GM12878 (cell line): ENCODE results near the gene FARSB. TPM values are rescaled to one million over a fixed set of nuclear protein-coding genes. Genes with fewer than 3 reads are reported as not detected.

Experiments
- ATAC-seq: fragments of 200-7000 bp; cut with Tn5 transposase; 3 replicates; pipeline ENCODE4 v1.9.1; 2020; ENCODE audit warnings: mild to moderate bottlenecking, moderate library complexity
- BruUV-seq: library from RNA; stranded (reverse); fragments of 400-500 nt; replicated peaks from 2 replicates; lab custom pipeline; 2021; lab: Mats Ljungman, UMichigan
- CTCF ChIA-PET: fragments of 300-600 bp; sonication (Branson Sonifier 250); formaldehyde crosslinking; extraction: SDS; loops from one replicate; lab custom pipeline; 2021; ENCODE audit warnings: inconsistent platforms; lab: Yijun Ruan, JAX
- POLR2A ChIA-PET: fragments of 350-600 bp; formaldehyde crosslinking; extraction: SDS; loops from one replicate; lab custom pipeline; 2021; ENCODE audit warnings: inconsistent platforms; lab: Charles Lee
- RAD21 ChIA-PET: fragments of 300-600 bp; sonication (Branson Sonifier 250); formaldehyde crosslinking; loops from one replicate; lab custom pipeline; 2023; ENCODE audit warnings: antibody characterized with exemption; ENCODE audit not compliant: unreplicated experiment; lab: Charles Lee
- SMC1A ChIA-PET: fragments of 300-600 bp; sonication (Branson Sonifier 250); formaldehyde crosslinking; loops from one replicate; lab custom pipeline; 2023; ENCODE audit not compliant: unreplicated experiment, uncharacterized antibody; lab: Charles Lee
- DNase-seq: peaks from one replicate; pipeline ENCODE4 v3.0.0-alpha.2; 2011; ENCODE audit warnings: low read depth, low spot score
- FAIRE-seq: peaks from 3 replicates; lab custom pipeline; 2011; peaks lifted over from hg19 to GRCh38; lab: Jason Lieb, UNC
- H2AFZ ChIP-seq: 2 replicates; pipeline ENCODE4 v1.6.0; 2011; ENCODE audit warnings: low read depth, low read length, control low read depth; ENCODE audit not compliant: control insufficient read depth
- H3K27ac ChIP-seq: 2 replicates; pipeline ENCODE4 v1.5.1; 2011; ENCODE audit warnings: control low read depth; ENCODE audit not compliant: control insufficient read depth, insufficient read depth
- H3K27me3 ChIP-seq, 2 experiments: replicated peaks in 1 of 2; 2 replicates each; pipeline versions ENCODE4 v1.6.0 to v1.6.1; 2011; ENCODE audit warnings: low read length in 1 of 2; ENCODE audit not compliant: control insufficient read depth in 2 of 2, insufficient read depth in 2 of 2
- H3K36me3 ChIP-seq, 2 experiments: 2 replicates each; pipeline ENCODE4 v1.5.1; 2011; ENCODE audit warnings: low read length in 1 of 2; ENCODE audit not compliant: control insufficient read depth in 2 of 2, insufficient read depth in 2 of 2
- H3K4me1 ChIP-seq: 2 replicates; pipeline ENCODE4 v1.6.1; 2011; ENCODE audit warnings: mild to moderate bottlenecking, low read length, moderate library complexity, mixed read lengths; ENCODE audit not compliant: control insufficient read depth, insufficient read depth
- H3K4me2 ChIP-seq: 2 replicates; pipeline ENCODE4 v1.6.0; 2011; ENCODE audit warnings: control low read depth; ENCODE audit not compliant: control insufficient read depth, insufficient read depth
- H3K4me3 ChIP-seq: fragments of 200-600 bp; sonication (generic); 2 replicates; pipeline ENCODE4 v1.5.1; 2016
- H3K79me2 ChIP-seq: 2 replicates; pipeline ENCODE4 v1.6.0; 2011; ENCODE audit warnings: low read length; ENCODE audit not compliant: control insufficient read depth, insufficient read depth
- H3K9ac ChIP-seq: 2 replicates; pipeline ENCODE4 v1.8.0; 2011; ENCODE audit warnings: low read length, control low read depth, mixed read lengths; ENCODE audit not compliant: control insufficient read depth, insufficient read depth
- H3K9me3 ChIP-seq: replicated peaks from 3 replicates; pipeline ENCODE4 v1.5.1; 2011; ENCODE audit warnings: mild to moderate bottlenecking, low read length; ENCODE audit not compliant: control insufficient read depth, insufficient read depth
- H4K20me1 ChIP-seq: 2 replicates; pipeline ENCODE4 v1.6.0; 2011; ENCODE audit not compliant: control insufficient read depth, insufficient read depth
- ASH2L ChIP-seq: fragments of 300-600, 200-600 bp; sonication (generic); IDR thresholded peaks from 2 replicates; pipeline ENCODE4 v1.6.1; 2017; ENCODE audit warnings: low read depth, mild to moderate bottlenecking, borderline replicate concordance
- ESRRA ChIP-seq: IDR thresholded peaks from 2 replicates; pipeline ENCODE4 v1.6.1; 2012; ENCODE audit warnings: mild to moderate bottlenecking, low read length, improper control_type of control experiment
- FOS ChIP-seq: IDR thresholded peaks from 3 replicates; pipeline ENCODE4 v1.6.1; 2011; ENCODE audit warnings: borderline replicate concordance; ENCODE audit not compliant: insufficient read length; ENCODE audit errors: extremely low read depth
- FOXK2 ChIP-seq: fragments of 450-650 bp; IDR thresholded peaks from 2 replicates; pipeline ENCODE4 v1.6.1; 2017; ENCODE audit warnings: mild to moderate bottlenecking, moderate library complexity
- JUNB ChIP-seq: IDR thresholded peaks from 2 replicates; pipeline ENCODE4 v1.6.1; 2016; ENCODE audit warnings: antibody characterized with exemption, mild to moderate bottlenecking
- PML ChIP-seq: IDR thresholded peaks from 2 replicates; pipeline ENCODE4 v1.6.1; 2012; ENCODE audit warnings: low read length, inconsistent platforms
- POLR2AphosphoS5 ChIP-seq: IDR thresholded peaks from 2 replicates; pipeline ENCODE4 v1.6.1; 2011; ENCODE audit warnings: mild to moderate bottlenecking, low read length, inconsistent platforms
- RAD51 ChIP-seq: fragments of 450-650 bp; IDR thresholded peaks from 2 replicates; pipeline ENCODE4 v1.6.1; 2016; ENCODE audit warnings: moderate library complexity, mild to moderate bottlenecking, inconsistent platforms
- RCOR1 ChIP-seq: conservative IDR thresholded peaks from 2 replicates; pipeline ENCODE4 v1.6.1; 2012; ENCODE audit warnings: low read depth, low read length, improper control_type of control experiment
- SUZ12 ChIP-seq: fragments of 200-600 bp; sonication (generic); IDR thresholded peaks from one replicate; pipeline ENCODE4 v1.6.1; 2018; ENCODE audit warnings: antibody characterized with exemption, mild to moderate bottlenecking; ENCODE audit not compliant: unreplicated experiment
- TBL1XR1 ChIP-seq: IDR thresholded peaks from 2 replicates; pipeline ENCODE4 v1.6.1; 2012; ENCODE audit warnings: low read depth, low read length, improper control_type of control experiment
- TCF7 ChIP-seq: IDR thresholded peaks from 2 replicates; pipeline ENCODE4 v1.6.1; 2014; ENCODE audit warnings: antibody characterized with exemption, borderline replicate concordance
- ZBED1 ChIP-seq: IDR thresholded peaks from 2 replicates; pipeline ENCODE4 v1.6.1; 2016; ENCODE audit warnings: borderline replicate concordance
- ZNF384 ChIP-seq: IDR thresholded peaks from 2 replicates; pipeline ENCODE4 v1.6.1; 2012; ENCODE audit warnings: low read depth, mild to moderate bottlenecking, low read length, improper control_type of control experiment, borderline replicate concordance
- WGBS: methylation state at CpG from one replicate; pipeline ENCODE4 v1.1.6; 2016; ENCODE audit warnings: low lambda C conversion rate; ENCODE audit not compliant: insufficient replicate concordance, insufficient coverage; ENCODE audit errors: missing lambda C conversion rate; 5-methylcytosine and 5-hydroxymethylcytosine counted together
- in situ Hi-C: fragments of 300-500 bp; cut with MboI; formaldehyde crosslinking; loops from 9 replicates; pipeline ENCODE4 v1.14.3; 2018; ENCODE audit warnings: mixed read lengths
- intact Hi-C: fragments of 100-400 bp; cut with micrococcal nuclease; formaldehyde crosslinking; loops from one replicate; pipeline ENCODE4 v1.14.2; 2022; ENCODE audit not compliant: unreplicated experiment
- polyA plus RNA-seq, 11 experiments: library from polyadenylated mRNA; depleted of rRNA in 4 of 11; unstranded in 6 of 11; stranded (reverse) in 5 of 11; fragments of >200 nt; fragmentation: Nextera tagmentation in 4 of 11; fragmentation: Illumina TruSeq in 1 of 11; extraction: Ambion mirVana in 4 of 11; extraction: Trizol in 1 of 11; gene quantifications; 1 replicate in 1 of 11; 2 replicates in 10 of 11; pipeline versions ENCODE4 v1.2.1 to v1.2.3, GENCODE V29; 2011 to 2016; ENCODE audit warnings: inconsistent platforms in 2 of 11, missing spikeins in 2 of 11, low read depth in 1 of 11
- total RNA-seq, 4 experiments: library from RNA; depleted of rRNA in 3 of 4; stranded (reverse); fragments of >200 nt in 3 of 4; fragmentation: Illumina TruSeq in 1 of 4; extraction: Trizol in 1 of 4; gene quantifications; 2 replicates each; pipeline versions ENCODE4 v1.2.1 to v1.2.3, GENCODE V29; 2013 to 2021
- TF ChIP-seq, protein P1 (sequence below): fragments of 450-650 bp; conservative IDR thresholded peaks from 2 replicates; pipeline ENCODE4 v1.6.1; 2017; ENCODE audit warnings: mild to moderate bottlenecking, moderate library complexity
- TF ChIP-seq, protein P2 (sequence below): fragments of 450-650 bp; IDR thresholded peaks from 2 replicates; pipeline ENCODE4 v1.6.1; 2017; ENCODE audit warnings: mild to moderate bottlenecking
- TF ChIP-seq, protein P3 (sequence below): fragments of 450-650 bp; IDR thresholded peaks from 2 replicates; pipeline ENCODE4 v1.6.1; 2016; ENCODE audit warnings: mild to moderate bottlenecking

Gene FARSB
- total and polyA plus RNA-seq, 10 of the 15 experiments (the other 5 are each of a cell fraction or from before 2014, with no cell fraction given), result 32.4 to 127 (median 73.8) TPM

DNA sequence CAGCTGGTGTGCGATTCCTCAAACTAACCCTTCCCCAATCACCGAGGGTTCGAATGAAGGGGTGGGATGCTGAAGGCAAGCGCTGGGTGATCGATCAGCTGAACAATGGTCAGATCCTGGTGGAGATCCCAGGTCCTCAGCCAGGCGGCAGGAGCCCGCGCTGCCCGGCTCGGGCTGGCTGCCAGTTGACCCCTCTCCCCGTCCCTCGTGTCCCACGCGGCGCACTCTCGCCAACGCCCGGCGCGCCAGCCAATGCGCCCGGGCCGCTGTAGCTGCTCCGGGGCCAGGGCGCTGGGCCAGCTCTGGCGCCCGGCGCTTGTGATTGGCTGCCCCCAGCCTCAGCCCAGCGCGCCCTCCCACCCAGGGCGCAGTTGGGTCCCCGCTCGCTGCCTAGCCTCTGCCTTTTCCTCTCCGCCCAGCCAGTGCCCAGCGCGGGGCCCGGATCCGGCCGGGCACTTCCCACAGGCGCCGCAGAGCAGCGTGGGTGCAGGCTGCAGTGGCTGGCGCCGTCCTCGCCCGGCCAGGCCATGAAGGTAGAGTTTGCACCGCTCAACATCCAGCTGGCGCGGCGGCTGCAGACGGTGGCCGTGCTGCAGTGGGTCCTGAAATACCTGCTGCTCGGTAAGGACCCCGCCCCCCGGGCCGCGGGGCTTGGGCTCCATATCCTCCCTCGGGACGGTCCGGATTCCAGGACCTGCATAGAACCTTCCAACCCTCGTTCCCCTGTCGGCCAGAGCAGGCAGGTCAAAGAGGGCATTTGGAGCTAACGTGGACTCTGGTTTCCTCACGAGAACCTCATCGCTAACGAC, 15.6 kb upstream of the FARSB start, which contains the start of gene MOGAT1:
Gene MOGAT1, plus strand, starts transcription at position 400 of the 809 bp plus-strand sequence. Its CDS starts 128 bp downstream, at position 528.
- ATAC-seq, result no peak; the same call in 1 of the 3 replicates
- intact Hi-C loops, result no loop called here
- H3K4me2 ChIP-seq, result no peak within 1 kb of the TSS

More for the DNA sequence above, 15.6 kb upstream of the FARSB start, which contains the start of gene MOGAT1:
- Histone ChIP-seq H3K27me3 (peaks cover 3 to 8% of the 10 kb centered on the region in 2 experiments), H3K9me3 (no peaks in the 10 kb centered on the region), H2AFZ (no peak within 1 kb of the TSS), H3K27ac (no peak within 1 kb of the TSS), H3K9ac (no peak within 1 kb of the TSS), H4K20me1 (no peaks in the 10 kb centered on the region), H3K4me3 (no peak within 1 kb of the TSS), H3K79me2 (no peaks in the 10 kb centered on the region), H3K4me1 (no peaks in the 10 kb centered on the region), H3K36me3 (no peaks in the 10 kb centered on the region)
- TF ChIP-seq ASH2L (no peak), ZNF384 (no peak), TBL1XR1 (no peak), SUZ12 (no peak), FOXK2 (no peak), TCF7 (no peak), RCOR1 (no peak), JUNB (no peak), FOS (no peak), RAD51 (no peak), POLR2AphosphoS5 (no peak), ZBED1 (no peak), ESRRA (no peak), PML (no peak)
- TF ChIP-seq, protein P1, sequence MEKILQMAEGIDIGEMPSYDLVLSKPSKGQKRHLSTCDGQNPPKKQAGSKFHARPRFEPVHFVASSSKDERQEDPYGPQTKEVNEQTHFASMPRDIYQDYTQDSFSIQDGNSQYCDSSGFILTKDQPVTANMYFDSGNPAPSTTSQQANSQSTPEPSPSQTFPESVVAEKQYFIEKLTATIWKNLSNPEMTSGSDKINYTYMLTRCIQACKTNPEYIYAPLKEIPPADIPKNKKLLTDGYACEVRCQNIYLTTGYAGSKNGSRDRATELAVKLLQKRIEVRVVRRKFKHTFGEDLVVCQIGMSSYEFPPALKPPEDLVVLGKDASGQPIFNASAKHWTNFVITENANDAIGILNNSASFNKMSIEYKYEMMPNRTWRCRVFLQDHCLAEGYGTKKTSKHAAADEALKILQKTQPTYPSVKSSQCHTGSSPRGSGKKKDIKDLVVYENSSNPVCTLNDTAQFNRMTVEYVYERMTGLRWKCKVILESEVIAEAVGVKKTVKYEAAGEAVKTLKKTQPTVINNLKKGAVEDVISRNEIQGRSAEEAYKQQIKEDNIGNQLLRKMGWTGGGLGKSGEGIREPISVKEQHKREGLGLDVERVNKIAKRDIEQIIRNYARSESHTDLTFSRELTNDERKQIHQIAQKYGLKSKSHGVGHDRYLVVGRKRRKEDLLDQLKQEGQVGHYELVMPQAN, result no peak
- TF ChIP-seq, protein P2, sequence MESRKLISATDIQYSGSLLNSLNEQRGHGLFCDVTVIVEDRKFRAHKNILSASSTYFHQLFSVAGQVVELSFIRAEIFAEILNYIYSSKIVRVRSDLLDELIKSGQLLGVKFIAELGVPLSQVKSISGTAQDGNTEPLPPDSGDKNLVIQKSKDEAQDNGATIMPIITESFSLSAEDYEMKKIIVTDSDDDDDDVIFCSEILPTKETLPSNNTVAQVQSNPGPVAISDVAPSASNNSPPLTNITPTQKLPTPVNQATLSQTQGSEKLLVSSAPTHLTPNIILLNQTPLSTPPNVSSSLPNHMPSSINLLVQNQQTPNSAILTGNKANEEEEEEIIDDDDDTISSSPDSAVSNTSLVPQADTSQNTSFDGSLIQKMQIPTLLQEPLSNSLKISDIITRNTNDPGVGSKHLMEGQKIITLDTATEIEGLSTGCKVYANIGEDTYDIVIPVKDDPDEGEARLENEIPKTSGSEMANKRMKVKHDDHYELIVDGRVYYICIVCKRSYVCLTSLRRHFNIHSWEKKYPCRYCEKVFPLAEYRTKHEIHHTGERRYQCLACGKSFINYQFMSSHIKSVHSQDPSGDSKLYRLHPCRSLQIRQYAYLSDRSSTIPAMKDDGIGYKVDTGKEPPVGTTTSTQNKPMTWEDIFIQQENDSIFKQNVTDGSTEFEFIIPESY, result no peak
- TF ChIP-seq, protein P3, sequence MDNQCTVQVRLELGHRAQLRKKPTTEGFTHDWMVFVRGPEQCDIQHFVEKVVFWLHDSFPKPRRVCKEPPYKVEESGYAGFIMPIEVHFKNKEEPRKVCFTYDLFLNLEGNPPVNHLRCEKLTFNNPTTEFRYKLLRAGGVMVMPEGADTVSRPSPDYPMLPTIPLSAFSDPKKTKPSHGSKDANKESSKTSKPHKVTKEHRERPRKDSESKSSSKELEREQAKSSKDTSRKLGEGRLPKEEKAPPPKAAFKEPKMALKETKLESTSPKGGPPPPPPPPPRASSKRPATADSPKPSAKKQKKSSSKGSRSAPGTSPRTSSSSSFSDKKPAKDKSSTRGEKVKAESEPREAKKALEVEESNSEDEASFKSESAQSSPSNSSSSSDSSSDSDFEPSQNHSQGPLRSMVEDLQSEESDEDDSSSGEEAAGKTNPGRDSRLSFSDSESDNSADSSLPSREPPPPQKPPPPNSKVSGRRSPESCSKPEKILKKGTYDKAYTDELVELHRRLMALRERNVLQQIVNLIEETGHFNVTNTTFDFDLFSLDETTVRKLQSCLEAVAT, result no peak
- FAIRE-seq, result no peak
- RAD21 ChIA-PET, result no interaction called here
- 35% methylated on average over 56 of the region's 66 CpGs for WGBS
- SMC1A ChIA-PET, result interaction anchor here (0.6 kb wide), 1 partner anchor 59 kb away, joined by 3 read pairs; no protein-coding TSS in a partner anchor
- DNase-seq, result no peak
- POLR2A ChIA-PET, result no interaction called here
- no TSS peak for BruUV-seq
- CTCF ChIA-PET, result interaction anchor here (1.9 kb wide), 1 partner anchor 19 kb away, joined by 8 read pairs; no protein-coding TSS in a partner anchor
- in situ Hi-C loops, result no loop called here
